GM18519 (cell line): Measurements from ENCODE around the gene LCE1E.

Experiments
- ATAC-seq: cut with Tn5 transposase; IDR thresholded peaks from one replicate; pipeline ENCODE4 v1.9.1; 2021; ENCODE audit warnings: mild to moderate bottlenecking, moderate library complexity; ENCODE audit not compliant: unreplicated experiment, low FRiP score

Gene LCE1E

DNA sequence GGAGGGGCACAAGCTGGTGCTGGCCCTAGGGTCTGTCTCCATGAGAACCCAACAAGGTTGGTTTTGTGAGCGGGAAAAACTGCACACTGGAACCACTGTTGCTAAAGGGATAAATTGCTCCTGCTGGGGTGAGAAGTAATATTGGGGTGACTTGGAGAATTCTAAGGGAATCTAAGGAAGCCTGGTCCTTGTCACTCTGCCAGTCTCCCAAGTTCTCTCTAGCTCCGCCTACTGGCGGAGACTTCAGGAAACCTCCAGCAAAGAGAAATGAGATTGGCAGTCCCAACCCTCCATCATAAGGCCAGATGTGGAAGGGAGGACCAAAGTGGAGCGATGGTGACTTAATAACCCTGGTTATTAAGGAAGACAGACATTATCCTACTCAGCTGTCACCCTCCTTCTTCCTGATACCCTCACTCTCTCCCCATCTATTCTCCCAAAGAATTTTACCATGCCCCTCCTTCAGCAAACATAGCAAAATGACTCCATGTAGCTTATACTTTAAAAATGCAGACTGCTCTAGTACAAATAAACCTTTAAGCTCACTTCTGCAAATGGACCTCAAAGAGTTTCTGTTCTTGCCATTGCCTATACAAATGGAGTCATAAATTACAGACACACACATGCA, 8.4 kb upstream of the LCE1E start:
- ATAC-seq: no peak

DNA sequence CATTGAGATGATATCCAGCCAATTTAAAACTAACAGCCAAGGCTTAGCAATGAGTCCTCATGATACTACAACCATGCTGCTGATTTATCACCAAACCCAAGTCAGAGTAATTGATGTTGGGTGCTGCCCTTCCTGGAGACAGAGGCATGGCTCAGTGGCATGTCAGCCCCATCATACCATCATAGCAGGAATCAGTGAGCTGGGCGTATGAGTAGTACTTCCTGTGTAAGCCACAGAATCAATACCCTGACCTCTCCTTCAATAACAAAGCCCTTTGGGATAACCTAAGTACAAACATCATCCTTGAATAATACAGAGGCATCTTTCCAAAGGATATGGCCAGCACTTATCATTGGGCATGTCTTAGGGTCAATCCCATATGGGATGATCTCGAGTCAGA, 3.0 kb upstream of the LCE1E start:
- ATAC-seq: no peak

DNA sequence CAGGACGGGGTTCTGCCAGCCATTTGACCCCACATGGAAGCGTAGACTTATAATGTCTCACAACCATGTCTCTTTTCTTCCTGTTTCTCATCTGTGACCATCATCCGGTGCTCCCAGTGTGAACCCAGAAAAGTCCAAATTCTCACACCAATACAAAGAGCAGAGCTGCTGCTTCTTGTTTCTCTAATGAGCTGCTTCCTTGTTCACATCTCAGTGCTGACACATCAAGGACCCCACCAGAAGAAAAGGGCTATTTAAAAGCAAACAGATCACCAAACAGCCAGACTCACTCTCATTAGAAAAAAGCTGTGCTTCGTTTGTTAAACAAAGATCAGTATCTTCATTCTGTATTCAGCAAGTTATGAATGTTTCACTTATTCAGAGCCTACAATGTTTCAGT, 9.6 kb downstream of the LCE1E start:
- ATAC-seq: no peak

DNA sequence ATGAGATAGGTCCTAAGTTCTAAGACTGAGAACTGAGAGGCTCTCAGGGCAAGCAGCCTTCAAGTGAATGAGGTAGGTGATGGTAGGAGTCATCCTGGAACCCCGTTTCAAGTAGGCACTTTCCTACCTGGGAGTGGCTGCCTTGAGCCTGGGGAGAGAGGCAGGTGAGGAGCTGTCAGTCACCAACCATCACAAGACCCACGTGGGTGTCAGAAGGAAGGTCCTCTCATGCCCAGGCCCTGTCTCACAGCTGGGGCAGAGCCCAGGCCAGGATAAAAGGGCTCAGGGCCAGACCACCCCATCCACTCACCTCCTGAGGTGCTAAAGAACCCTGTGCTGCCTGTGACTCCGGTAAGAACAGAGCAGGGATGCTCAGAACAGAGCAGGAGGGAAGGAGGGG, 10.4 kb downstream of the LCE1E start, which contains the start of gene LCE1D:
Gene LCE1D, plus strand, starts transcription at position 301 of the 400 bp plus-strand sequence. CDS start 1,074 bp downstream, outside the sequence.
- ATAC-seq: no peak

DNA sequence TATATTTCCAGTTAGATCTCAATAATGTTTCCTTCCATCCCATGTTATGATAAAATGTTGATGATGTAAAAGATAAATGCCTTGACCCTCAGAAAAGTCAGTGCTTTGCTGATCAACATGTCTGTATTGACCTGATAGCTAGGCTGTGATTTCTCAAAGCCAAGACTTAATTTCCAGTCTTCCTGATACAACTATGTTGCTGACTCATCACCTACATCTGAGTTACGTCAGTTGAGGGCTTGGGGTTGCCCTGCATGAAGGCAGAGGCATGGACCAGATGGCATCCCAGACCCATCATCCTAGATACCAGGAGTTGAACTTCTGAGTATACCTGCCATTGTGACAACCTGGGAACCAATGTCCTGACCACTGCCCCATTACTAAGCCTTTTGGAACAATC, 15.3 kb downstream of the LCE1E start:
- ATAC-seq: no peak

GRCh38 chr1:152806576-152806975, 20.5 kb downstream of the LCE1E start, which contains the start of gene LCE1C:
Gene LCE1C, minus strand, starts transcription at chr1:152806651. Its CDS starts 1,173 bp downstream, at chr1:152805478.
- ATAC-seq: no peak

DNA sequence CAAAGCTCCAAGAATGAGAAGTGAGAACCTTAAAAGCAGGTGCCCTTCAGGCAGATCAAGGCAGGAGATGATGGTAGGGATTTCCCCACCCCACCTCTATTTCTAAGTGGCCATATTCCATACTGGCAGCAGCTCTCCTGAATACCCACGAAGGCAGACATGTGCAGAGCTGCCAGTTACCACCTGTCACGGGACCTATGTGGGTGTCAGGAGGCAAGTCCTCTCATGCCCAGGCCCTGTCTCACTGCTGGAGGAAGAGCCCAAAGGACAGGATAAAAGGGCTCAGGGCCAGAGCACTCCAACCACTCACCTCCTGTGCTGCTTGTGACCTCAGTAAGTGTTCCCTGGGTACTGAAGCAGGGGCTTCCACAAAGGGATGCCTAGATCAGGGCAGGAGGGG, 25.0 kb downstream of the LCE1E start:
- ATAC-seq: no peak

DNA sequence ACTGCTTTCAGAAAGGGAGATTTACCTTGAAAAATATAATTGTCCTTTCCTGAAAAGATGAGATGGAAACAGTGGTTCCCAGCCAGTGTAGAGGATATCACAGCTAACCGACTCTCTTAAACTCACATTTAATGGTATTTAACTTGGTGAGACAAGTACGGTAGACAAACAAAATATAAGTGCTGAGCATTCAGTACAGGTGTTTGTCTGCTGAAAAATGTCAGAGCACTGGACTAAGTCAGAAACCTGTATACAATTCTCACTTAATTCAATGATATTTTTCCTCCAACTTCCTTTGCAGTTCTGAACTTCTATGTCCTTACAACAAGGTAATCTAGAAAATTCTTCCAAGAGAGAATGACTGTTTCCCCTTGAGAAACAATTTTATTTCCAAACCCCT, 25.6 kb downstream of the LCE1E start, which contains the start of gene LCE1B:
Gene LCE1B, plus strand, starts transcription at position 301 of the 400 bp plus-strand sequence. CDS start 476 bp downstream, outside the sequence.
- ATAC-seq: no peak

GRCh38 chr1:152817309-152817708, 31.3 kb downstream of the LCE1E start:
- no peak for ATAC-seq

GRCh38 chr1:152823294-152823693, 37.2 kb downstream of the LCE1E start:
- ATAC-seq: no peak

DNA sequence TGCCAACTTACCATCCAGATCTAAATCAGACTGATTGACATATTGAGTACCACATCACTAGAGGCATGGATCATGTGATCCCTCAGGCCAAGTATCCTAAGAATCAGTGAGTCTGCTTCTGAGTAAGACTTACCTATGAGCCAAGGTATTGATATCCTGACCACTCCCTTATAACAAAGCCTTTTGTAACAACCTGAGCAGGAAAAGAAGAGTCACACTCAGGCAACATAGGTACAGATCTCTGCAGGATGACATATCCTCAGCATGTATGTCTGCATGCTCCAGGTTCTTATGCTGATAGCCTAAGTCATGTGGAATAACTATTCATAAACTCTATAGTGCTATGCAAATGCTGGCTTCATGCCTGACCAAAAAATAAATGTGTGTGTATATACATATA, 38.9 kb downstream of the LCE1E start:
- ATAC-seq: no peak

GRCh38 chr1:152827173-152827572, 41.1 kb downstream of the LCE1E start, which contains the start of gene LCE1A:
Gene LCE1A, plus strand, starts transcription at chr1:152827473. Its CDS starts 0 bp downstream, at chr1:152827473.
- ATAC-seq: no peak

GRCh38 chr1:152836870-152837269, 50.8 kb downstream of the LCE1E start:
- no peak for ATAC-seq
